ENCODE data around the gene PRKCA.

GRCh38 chr17:66849851-66850580 lies 547.6 kb downstream of the PRKCA start:
- TF ChIP-seq, protein P1, sequence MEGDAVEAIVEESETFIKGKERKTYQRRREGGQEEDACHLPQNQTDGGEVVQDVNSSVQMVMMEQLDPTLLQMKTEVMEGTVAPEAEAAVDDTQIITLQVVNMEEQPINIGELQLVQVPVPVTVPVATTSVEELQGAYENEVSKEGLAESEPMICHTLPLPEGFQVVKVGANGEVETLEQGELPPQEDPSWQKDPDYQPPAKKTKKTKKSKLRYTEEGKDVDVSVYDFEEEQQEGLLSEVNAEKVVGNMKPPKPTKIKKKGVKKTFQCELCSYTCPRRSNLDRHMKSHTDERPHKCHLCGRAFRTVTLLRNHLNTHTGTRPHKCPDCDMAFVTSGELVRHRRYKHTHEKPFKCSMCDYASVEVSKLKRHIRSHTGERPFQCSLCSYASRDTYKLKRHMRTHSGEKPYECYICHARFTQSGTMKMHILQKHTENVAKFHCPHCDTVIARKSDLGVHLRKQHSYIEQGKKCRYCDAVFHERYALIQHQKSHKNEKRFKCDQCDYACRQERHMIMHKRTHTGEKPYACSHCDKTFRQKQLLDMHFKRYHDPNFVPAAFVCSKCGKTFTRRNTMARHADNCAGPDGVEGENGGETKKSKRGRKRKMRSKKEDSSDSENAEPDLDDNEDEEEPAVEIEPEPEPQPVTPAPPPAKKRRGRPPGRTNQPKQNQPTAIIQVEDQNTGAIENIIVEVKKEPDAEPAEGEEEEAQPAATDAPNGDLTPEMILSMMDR (conservative IDR thresholded peaks at IDR 0.05; ENCODE audit: low read depth, low read length), result no peak
- no peak for TF ChIP-seq EZH2 (IDR thresholded peaks at IDR 0.05; ENCODE audit: low read length, unreplicated experiment)
